HG02981 (cell line): ENCODE measurements around the gene RAB30.

Source experiments
- ATAC-seq: cut with Tn5 transposase; IDR thresholded peaks from one replicate; pipeline ENCODE4 v1.9.1; 2021; ENCODE audit warnings: mild to moderate bottlenecking, moderate library complexity; ENCODE audit not compliant: unreplicated experiment

The RAB30 gene

DNA sequence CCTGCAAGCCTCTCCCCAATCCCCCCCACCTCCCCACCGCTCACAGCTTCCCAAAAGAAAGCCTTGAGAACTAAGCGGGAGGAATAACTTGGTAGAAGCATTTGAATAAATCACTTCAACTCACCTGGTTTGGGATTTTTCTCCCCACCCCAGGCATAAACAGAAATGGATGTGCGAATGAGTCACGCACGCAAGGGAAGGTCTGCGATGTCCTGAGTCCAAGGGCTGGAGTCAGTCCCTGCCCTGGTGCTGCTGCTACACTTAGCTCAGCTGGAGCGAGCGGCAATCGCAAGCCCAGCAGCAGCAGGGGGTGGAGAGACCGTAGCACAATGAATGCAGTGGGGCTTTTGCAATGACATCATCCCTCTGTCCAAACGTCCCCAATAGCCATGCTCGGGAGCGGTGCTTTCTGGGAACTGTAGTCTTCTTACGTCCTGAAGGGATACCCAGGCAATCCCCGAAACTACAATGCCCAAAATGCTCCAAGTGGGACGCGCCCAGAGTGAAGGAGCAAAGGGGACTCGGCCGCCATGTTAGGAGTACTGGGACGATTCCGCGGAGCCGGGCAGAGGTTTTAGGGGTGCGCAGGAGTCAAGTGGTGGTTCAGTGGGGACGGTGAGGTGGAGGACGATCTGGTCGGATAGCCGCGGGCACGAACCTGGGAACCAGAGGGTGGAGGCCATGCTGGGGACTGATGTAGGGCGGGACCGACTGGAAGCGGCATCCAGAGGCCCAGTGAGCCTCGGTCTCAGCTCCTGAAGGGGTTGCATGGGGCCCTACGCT, at the start of gene RAB30:
Gene RAB30, minus strand, starts transcription at position 331 of the 783 bp plus-strand sequence. CDS start 74,581 bp downstream, outside the sequence.
- ATAC-seq = peak; percentile 98

DNA sequence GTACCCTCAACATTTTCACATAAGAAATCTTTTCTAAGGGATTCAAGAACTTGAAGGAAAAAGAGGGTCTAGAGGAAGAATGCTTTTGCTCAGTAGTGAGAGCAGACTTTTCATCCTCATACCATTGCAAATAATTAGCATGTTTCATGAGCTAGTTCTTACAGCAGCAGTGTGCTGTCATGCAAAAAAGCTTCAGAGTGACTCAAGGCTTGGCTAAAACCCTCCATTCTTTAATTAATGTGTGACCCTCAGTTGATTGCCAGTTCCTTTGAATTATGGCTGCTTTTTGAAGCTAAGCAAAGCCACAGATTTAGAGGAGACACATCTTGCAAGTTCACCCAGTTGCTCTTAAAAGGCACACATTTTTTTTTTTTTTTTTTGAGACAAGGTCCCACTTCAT, 48.6 kb upstream of the RAB30 start:
- ATAC-seq = no peak

- ATAC-seq = no peak
Observed at GRCh38 chr11:83119216-83119615, 47.5 kb upstream of the RAB30 start.

GRCh38 chr11:83118814-83119213, 47.1 kb upstream of the RAB30 start:
- no peak for ATAC-seq

- no peak for ATAC-seq
Observed at GRCh38 chr11:83116015-83116641, 44.4 kb upstream of the RAB30 start.

DNA sequence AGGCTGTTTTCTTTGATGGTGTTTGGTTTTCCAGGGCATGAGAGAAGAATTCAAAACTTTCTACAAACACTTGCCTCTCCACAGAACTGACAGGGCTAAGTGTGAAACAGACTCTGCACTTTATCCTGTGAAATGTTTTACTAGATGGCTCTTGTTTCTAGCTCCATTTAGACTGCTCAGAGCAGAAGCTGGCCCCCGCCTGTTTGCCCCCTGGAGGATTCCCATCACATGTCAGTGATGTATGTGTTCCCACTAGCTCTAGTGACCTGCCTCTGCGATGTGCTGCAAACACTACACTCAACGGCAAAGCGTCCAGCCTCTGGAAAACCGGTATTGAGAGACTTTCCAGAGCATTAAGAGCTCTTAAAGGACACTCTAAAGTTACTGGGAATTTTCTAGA, 43.9 kb upstream of the RAB30 start:
- ATAC-seq = no peak

- ATAC-seq = no peak
Observed at GRCh38 chr11:83115026-83115425, 43.3 kb upstream of the RAB30 start.

DNA sequence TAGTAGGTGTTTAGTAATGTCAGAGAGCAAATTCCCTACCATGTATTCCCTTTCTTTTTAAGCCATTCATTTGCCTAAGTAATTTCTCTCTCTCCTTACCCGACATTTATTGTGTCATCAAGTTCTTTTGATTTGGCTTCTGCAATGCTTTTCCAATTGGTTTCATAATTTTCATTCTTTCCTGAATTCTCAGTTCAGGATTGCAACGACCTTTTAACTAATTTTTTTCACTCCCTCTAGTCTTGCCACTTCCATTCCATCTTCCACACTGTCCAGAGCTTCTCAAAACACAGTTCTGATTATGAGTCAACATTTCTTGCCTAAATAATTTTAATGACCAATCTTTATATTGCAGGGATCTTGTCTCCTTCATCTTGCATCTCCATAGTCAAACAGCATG, 41.2 kb upstream of the RAB30 start:
- ATAC-seq = no peak

DNA sequence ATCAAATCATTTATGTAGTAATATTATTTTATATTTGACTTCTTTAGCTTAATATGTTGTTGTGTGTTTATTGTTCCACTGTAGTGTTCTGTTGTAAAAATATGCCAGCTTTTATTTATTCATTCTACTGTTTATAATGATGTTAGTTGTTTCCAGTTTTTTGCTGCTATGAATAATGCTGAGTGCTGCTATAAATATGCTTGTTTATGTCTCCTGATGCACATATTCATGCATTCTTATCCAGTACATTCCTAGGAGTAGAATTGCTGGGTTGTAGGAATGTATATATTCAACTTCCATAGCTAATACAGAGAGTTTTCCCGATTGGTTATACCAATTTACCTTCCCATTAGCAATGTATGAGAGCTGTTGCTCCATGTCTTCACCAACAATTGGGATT, 33.5 kb upstream of the RAB30 start:
- no peak for ATAC-seq

- no peak for ATAC-seq
Observed at GRCh38 chr11:83102834-83103233, 31.1 kb upstream of the RAB30 start.

GRCh38 chr11:83097429-83098075, 25.9 kb upstream of the RAB30 start:
- ATAC-seq = no peak

- no peak for ATAC-seq
Observed at GRCh38 chr11:83093634-83094033, 21.9 kb upstream of the RAB30 start.

- no peak for ATAC-seq
Observed at GRCh38 chr11:83092488-83093384, 21.0 kb upstream of the RAB30 start.

- no peak for ATAC-seq
Observed at GRCh38 chr11:83088965-83089364, 17.3 kb upstream of the RAB30 start.

DNA sequence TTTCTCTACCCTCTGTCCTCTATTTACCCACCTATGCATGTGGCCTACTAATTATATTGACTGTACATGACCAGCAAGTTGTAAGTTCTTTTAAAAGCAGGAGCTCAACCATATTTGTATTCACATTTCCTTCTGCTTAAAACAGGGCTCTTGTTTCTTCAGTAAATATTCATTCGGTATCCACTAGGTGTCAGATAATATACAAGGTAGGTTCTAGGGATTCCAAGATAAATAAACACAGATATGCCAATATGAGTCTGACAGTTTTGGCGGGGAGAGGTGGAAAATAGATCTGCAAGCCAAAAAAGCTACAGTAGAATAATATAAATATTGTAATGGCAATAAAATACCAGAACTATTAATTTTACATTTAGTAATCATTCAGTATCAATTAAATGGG, 15.3 kb upstream of the RAB30 start:
- ATAC-seq = no peak

DNA sequence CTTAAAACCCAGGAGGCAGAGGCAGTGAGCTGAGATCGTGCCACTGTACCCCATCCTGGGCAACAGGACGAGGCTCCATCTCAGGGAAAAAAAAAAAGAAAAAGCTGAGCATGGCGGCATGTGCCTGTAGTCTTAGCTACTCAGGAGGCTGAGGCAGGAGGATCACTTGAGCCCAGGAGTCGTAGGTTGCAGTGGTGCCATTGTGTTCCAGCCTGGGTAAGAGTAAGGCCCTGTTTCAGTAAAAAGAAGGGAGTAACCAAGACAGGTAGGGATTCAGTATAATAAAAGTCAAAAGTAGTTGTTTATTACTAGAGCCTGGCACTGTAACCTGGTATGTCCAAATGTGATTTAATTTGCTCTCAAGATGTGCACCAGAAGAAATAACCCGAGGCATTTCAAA, 8.1 kb upstream of the RAB30 start:
- no peak for ATAC-seq

DNA sequence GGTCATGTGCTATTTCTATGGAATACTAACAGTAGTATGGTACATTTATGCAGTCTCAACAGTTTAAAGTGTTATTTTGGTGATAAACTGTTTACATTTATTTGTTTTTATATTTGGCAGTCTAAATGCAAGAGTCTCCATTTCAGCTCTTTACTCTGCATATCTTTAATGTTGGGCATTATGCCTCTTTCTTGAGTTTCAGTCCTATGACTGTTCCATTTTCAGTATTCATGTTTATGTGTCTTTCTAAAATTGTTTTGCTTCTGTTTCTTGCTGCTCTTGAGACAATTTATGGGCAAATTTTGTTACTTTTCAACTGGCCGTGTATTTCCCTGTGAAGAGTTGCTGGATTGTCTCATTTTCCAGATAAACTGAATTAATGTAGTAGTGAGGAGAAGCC, 6.6 kb upstream of the RAB30 start:
- no peak for ATAC-seq

DNA sequence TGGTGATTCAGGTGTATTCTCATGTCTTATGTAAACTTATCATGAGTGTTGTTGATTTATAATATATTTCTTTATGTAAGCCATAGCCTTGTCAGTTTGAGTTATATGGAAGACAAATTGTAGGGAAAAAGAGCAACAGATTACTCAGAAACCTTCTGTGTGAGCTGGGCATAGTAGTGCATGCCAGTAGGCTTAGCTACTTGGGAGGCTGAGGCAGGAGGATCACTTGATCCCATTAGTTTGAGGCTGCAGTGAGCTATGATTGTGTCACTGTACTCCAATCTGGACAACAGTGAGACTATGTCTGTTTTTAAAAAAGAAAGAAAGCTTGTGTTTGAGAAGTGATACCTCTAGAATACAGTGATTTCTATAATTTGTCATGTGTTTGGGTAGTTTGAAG, 2.2 kb upstream of the RAB30 start:
- ATAC-seq = no peak

DNA sequence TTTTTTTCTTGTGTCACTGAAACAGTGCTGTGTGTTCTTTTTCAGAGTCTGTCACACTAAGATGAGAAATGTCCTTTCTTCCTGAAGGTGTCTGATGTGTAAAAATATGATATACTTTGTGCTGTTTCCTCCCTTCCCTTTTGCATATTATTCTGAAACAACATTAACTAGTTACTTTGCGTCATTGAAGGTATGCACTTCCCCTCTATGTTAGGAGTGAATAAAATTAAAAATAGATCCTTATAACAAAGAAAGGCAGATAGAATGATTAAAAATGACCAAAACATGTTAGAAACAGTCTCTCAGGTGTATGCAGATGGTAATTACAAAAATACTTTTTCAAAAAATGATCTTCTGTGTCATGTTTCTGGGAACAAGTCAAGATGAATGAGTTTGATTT, 1.6 kb upstream of the RAB30 start:
- no peak for ATAC-seq

GRCh38 chr11:83072350-83073242, 899 bp upstream of the RAB30 start:
- ATAC-seq = no peak
